ENCODE measurements around the gene PIF1. TPM values are rescaled to one million over a fixed set of nuclear protein-coding genes. Genes with fewer than 3 reads are reported as not detected.
"Not testable (repeated sequence)": the region's sequence is repeated elsewhere in the genome, so short reads cannot be mapped to it uniquely, and the experiment has no call there.

PIF1 gene
- total RNA-seq, 1 experiment from 2014 or later, result 34.9 TPM

GRCh38 chr15:64798905-64799304, 26.5 kb downstream of the PIF1 start:
- peaks cover 9 to 21% of the 10 kb centered on the region in 2 experiments for H3K4me1 ChIP-seq (ENCODE audit: control insufficient read depth in 1 of 2, insufficient read depth in 2 of 2, low read length in 2 of 2)
- H2AFZ ChIP-seq (ENCODE audit: low read depth, low read length, poor library complexity, severe bottlenecking); CTCF ChIA-PET; H3K9ac ChIP-seq (ENCODE audit: low read length); H3K9me3 ChIP-seq (ENCODE audit: control insufficient read depth in 1 of 2, insufficient read depth in 1 of 2, low read depth in 1 of 2, low read length in 2 of 2); H3K79me2 ChIP-seq (ENCODE audit: insufficient read depth, low read length); H3K36me3 ChIP-seq (ENCODE audit: control insufficient read depth in 1 of 2, insufficient read depth in 2 of 2, low read length in 2 of 2); POLR2A ChIA-PET; H3K4me3 ChIP-seq (replicated peaks in 1 of 2; ENCODE audit: low read depth in 1 of 2, low read length in 2 of 2); RAD21 ChIA-PET (ENCODE audit: low non-redundant PET in 1 of 2, low total read pairs in 2 of 2, uncharacterized antibody in 2 of 2, unreplicated experiment in 2 of 2); H3K27me3 ChIP-seq (ENCODE audit: insufficient read depth, low read length); intact Hi-C loops (cut with micrococcal nuclease); H4K20me1 ChIP-seq (ENCODE audit: insufficient read depth); ATAC-seq; DNase-seq (ENCODE audit: low read depth, low spot score); H3K9me2 ChIP-seq (ENCODE audit: insufficient read depth); BruUV-seq (replicated peaks); H3K27ac ChIP-seq (ENCODE audit: low read depth, low read length); H3K4me2 ChIP-seq (ENCODE audit: low read length): not testable (repeated sequence)

- H3K79me2 ChIP-seq (ENCODE audit: insufficient read depth, low read length); RAD21 ChIA-PET (ENCODE audit: low non-redundant PET in 1 of 2, low total read pairs in 2 of 2, uncharacterized antibody in 2 of 2, unreplicated experiment in 2 of 2); intact Hi-C loops (cut with micrococcal nuclease); H3K27ac ChIP-seq (ENCODE audit: low read depth, low read length); H3K9me3 ChIP-seq (ENCODE audit: control insufficient read depth in 1 of 2, insufficient read depth in 1 of 2, low read depth in 1 of 2, low read length in 2 of 2); H4K20me1 ChIP-seq (ENCODE audit: insufficient read depth); BruUV-seq (replicated peaks); H3K36me3 ChIP-seq (ENCODE audit: control insufficient read depth in 1 of 2, insufficient read depth in 2 of 2, low read length in 2 of 2); DNase-seq (ENCODE audit: low read depth, low spot score); H2AFZ ChIP-seq (ENCODE audit: low read depth, low read length, poor library complexity, severe bottlenecking); H3K4me2 ChIP-seq (ENCODE audit: low read length); H3K9ac ChIP-seq (ENCODE audit: low read length); H3K4me3 ChIP-seq (replicated peaks in 1 of 2; ENCODE audit: low read depth in 1 of 2, low read length in 2 of 2); ATAC-seq; H3K9me2 ChIP-seq (ENCODE audit: insufficient read depth); H3K27me3 ChIP-seq (ENCODE audit: insufficient read depth, low read length); CTCF ChIA-PET; POLR2A ChIA-PET; H3K4me1 ChIP-seq (ENCODE audit: control insufficient read depth in 1 of 2, insufficient read depth in 2 of 2, low read length in 2 of 2): not testable (repeated sequence)
Observed at GRCh38 chr15:64795921-64796320, 29.5 kb downstream of the PIF1 start.

GRCh38 chr15:64795299-64795698, 30.1 kb downstream of the PIF1 start:
- H3K9ac ChIP-seq (ENCODE audit: low read length); intact Hi-C loops (cut with micrococcal nuclease); ATAC-seq; CTCF ChIA-PET; H2AFZ ChIP-seq (ENCODE audit: low read depth, low read length, poor library complexity, severe bottlenecking); H3K4me2 ChIP-seq (ENCODE audit: low read length); POLR2A ChIA-PET; DNase-seq (ENCODE audit: low read depth, low spot score); H3K9me2 ChIP-seq (ENCODE audit: insufficient read depth); H4K20me1 ChIP-seq (ENCODE audit: insufficient read depth); BruUV-seq (replicated peaks); H3K79me2 ChIP-seq (ENCODE audit: insufficient read depth, low read length); H3K27ac ChIP-seq (ENCODE audit: low read depth, low read length); H3K27me3 ChIP-seq (ENCODE audit: insufficient read depth, low read length); H3K4me1 ChIP-seq (ENCODE audit: control insufficient read depth in 1 of 2, insufficient read depth in 2 of 2, low read length in 2 of 2); H3K9me3 ChIP-seq (ENCODE audit: control insufficient read depth in 1 of 2, insufficient read depth in 1 of 2, low read depth in 1 of 2, low read length in 2 of 2); RAD21 ChIA-PET (ENCODE audit: low non-redundant PET in 1 of 2, low total read pairs in 2 of 2, uncharacterized antibody in 2 of 2, unreplicated experiment in 2 of 2); H3K36me3 ChIP-seq (ENCODE audit: control insufficient read depth in 1 of 2, insufficient read depth in 2 of 2, low read length in 2 of 2); H3K4me3 ChIP-seq (replicated peaks in 1 of 2; ENCODE audit: low read depth in 1 of 2, low read length in 2 of 2): not testable (repeated sequence)

All from HCT116 (cell line).